GM23338 (cell line): Measurements from ENCODE around the gene NECAB3. TPM values are rescaled to one million over a fixed set of nuclear protein-coding genes. Genes with fewer than 3 reads are reported as not detected.

Source experiments
- ATAC-seq: fragments of 200-7000 bp; cut with Tn5 transposase; 3 replicates; pipeline ENCODE4 v1.9.1; 2020
- DNase-seq: peaks from one replicate; pipeline ENCODE4 v3.0.0-alpha.2; 2015; ENCODE audit warnings: low spot score
- H2AFZ ChIP-seq: fragments of 200-600 bp; sonication (generic); 2 replicates; pipeline ENCODE4 v1.8.0; 2016; ENCODE audit warnings: antibody characterized with exemption, mild to moderate bottlenecking, moderate library complexity
- H3F3A ChIP-seq: fragments of 200-600 bp; sonication (generic); replicated peaks from 2 replicates; pipeline ENCODE4 v1.8.0; 2017; ENCODE audit warnings: antibody characterized with exemption, mixed run types, low read depth
- H3K27ac ChIP-seq: fragments of 200-600 bp; sonication (generic); 2 replicates; pipeline ENCODE4 v1.6.1; 2016; ENCODE audit warnings: low read depth
- H3K27me3 ChIP-seq: fragments of 200-600 bp; sonication (generic); 2 replicates; pipeline ENCODE4 v1.8.0; 2016; ENCODE audit warnings: mild to moderate bottlenecking, mixed run types, moderate library complexity; ENCODE audit not compliant: insufficient read depth
- H3K36me3 ChIP-seq: fragments of 200-600 bp; sonication (generic); 2 replicates; pipeline ENCODE4 v1.8.0; 2016; ENCODE audit warnings: mild to moderate bottlenecking; ENCODE audit not compliant: insufficient read depth
- H3K4me1 ChIP-seq: fragments of 200-600 bp; sonication (generic); 2 replicates; pipeline ENCODE4 v1.8.0; 2016; ENCODE audit warnings: mild to moderate bottlenecking, moderate library complexity; ENCODE audit not compliant: insufficient read depth
- H3K4me2 ChIP-seq: fragments of 200-600 bp; sonication (generic); 2 replicates; pipeline ENCODE4 v1.7.1; 2017; ENCODE audit warnings: mixed run types
- H3K4me3 ChIP-seq: fragments of 200-600 bp; sonication (generic); 2 replicates; pipeline ENCODE4 v1.6.1; 2016; ENCODE audit warnings: mixed run types
- H3K79me2 ChIP-seq: fragments of 200-600 bp; sonication (generic); replicated peaks from 2 replicates; pipeline ENCODE4 v1.8.0; 2017; ENCODE audit warnings: mild to moderate bottlenecking; ENCODE audit not compliant: insufficient read depth
- H3K9me2 ChIP-seq: fragments of 200-600 bp; sonication (generic); 2 replicates; pipeline ENCODE4 v1.8.0; 2017; ENCODE audit not compliant: insufficient read depth
- H4K20me1 ChIP-seq: fragments of 200-600 bp; sonication (generic); replicated peaks from 2 replicates; pipeline ENCODE4 v1.8.0; 2017; ENCODE audit warnings: mild to moderate bottlenecking; ENCODE audit not compliant: insufficient read depth
- H3K27ac Mint-ChIP-seq: 2 replicates; pipeline ENCODE4 v1.8.0; 2020; ENCODE audit warnings: inconsistent platforms, mild to moderate bottlenecking, moderate library complexity, mixed read lengths
- H3K27me3 Mint-ChIP-seq: 3 replicates; pipeline ENCODE4 v1.8.0; 2022; ENCODE audit warnings: low read depth, mild to moderate bottlenecking, moderate library complexity, mixed read lengths, inconsistent platforms; ENCODE audit not compliant: insufficient read depth, poor library complexity
- H3K36me3 Mint-ChIP-seq: 3 replicates; pipeline ENCODE4 v1.8.0; 2021; ENCODE audit warnings: low read depth, mild to moderate bottlenecking, inconsistent platforms, moderate library complexity, mixed read lengths
- H3K4me1 Mint-ChIP-seq: 3 replicates; pipeline ENCODE4 v1.8.0; 2020; ENCODE audit warnings: mild to moderate bottlenecking, inconsistent platforms, mixed read lengths
- H3K4me3 Mint-ChIP-seq: 3 replicates; pipeline ENCODE4 v1.8.0; 2021; ENCODE audit warnings: moderate library complexity, mild to moderate bottlenecking, inconsistent platforms, mixed read lengths
- H3K9me3 Mint-ChIP-seq: 3 replicates; pipeline ENCODE4 v1.8.0; 2020; ENCODE audit warnings: moderate library complexity, mild to moderate bottlenecking, inconsistent platforms, mixed read lengths
- CREB1 ChIP-seq: fragments of 250-450 bp; sonication (Bioruptor Pico); IDR thresholded peaks from 2 replicates; pipeline ENCODE4 v1.5.0; 2020; ENCODE audit warnings: low read depth, mild to moderate bottlenecking, moderate library complexity
- EZH2phosphoT487 ChIP-seq: fragments of 200-600 bp; sonication (generic); IDR thresholded peaks from one replicate; pipeline ENCODE4 v1.8.1; 2018; ENCODE audit warnings: antibody characterized with exemption; ENCODE audit not compliant: unreplicated experiment
- JUNB ChIP-seq: IDR thresholded peaks from one replicate; pipeline ENCODE4 v1.6.1; 2016; ENCODE audit warnings: antibody characterized with exemption; ENCODE audit not compliant: unreplicated experiment
- NANOG ChIP-seq: IDR thresholded peaks from 2 replicates; pipeline ENCODE4 v1.6.1; 2016; ENCODE audit warnings: antibody characterized with exemption, borderline replicate concordance
- POLR2AphosphoS5 ChIP-seq: IDR thresholded peaks from 2 replicates; pipeline ENCODE4 v1.6.1; 2016; ENCODE audit warnings: antibody characterized with exemption, low read depth
- STAT1 ChIP-seq: IDR thresholded peaks from one replicate; pipeline ENCODE4 v1.6.1; 2016; ENCODE audit warnings: antibody characterized with exemption; ENCODE audit not compliant: unreplicated experiment
- ZNF114 ChIP-seq: fragments of 250-450 bp; sonication (Bioruptor Pico); IDR thresholded peaks from 2 replicates; pipeline ENCODE4 v1.5.0; 2020; ENCODE audit warnings: mild to moderate bottlenecking, moderate library complexity
- ZNF331 ChIP-seq: fragments of 250-450 bp; sonication (Bioruptor Pico); IDR thresholded peaks from 2 replicates; pipeline ENCODE4 v1.5.0; 2020; ENCODE audit warnings: low read depth, mild to moderate bottlenecking, moderate library complexity
- polyA plus RNA-seq: library from polyadenylated mRNA; unstranded; fragments of >200 nt; fragmentation: Nextera tagmentation; extraction: Ambion mirVana; gene quantifications from 2 replicates; pipeline ENCODE4 v1.2.1, GENCODE V29; 2016
- total RNA-seq: library from RNA; depleted of rRNA; stranded (reverse); fragments of >200 nt; shearing (Covaris generic); gene quantifications from 2 replicates; pipeline ENCODE4 v1.2.3, GENCODE V29; 2014
- TF ChIP-seq, protein P1 (sequence below): fragments of 250-450 bp; sonication (Bioruptor Pico); IDR thresholded peaks from 2 replicates; pipeline ENCODE4 v1.5.0; 2020; ENCODE audit warnings: mild to moderate bottlenecking, moderate library complexity
- TF ChIP-seq, protein P2 (sequence below): IDR thresholded peaks from 2 replicates; pipeline ENCODE4 v1.6.1; 2016; ENCODE audit warnings: antibody characterized with exemption
- TF ChIP-seq, protein P3 (sequence below): IDR thresholded peaks from one replicate; pipeline ENCODE4 v1.6.1; 2018; ENCODE audit warnings: antibody characterized with exemption; ENCODE audit not compliant: unreplicated experiment

The NECAB3 gene
- total and polyA plus RNA-seq, 2 experiments from 2014 or later, result 8.5 to 28.4 TPM

DNA sequence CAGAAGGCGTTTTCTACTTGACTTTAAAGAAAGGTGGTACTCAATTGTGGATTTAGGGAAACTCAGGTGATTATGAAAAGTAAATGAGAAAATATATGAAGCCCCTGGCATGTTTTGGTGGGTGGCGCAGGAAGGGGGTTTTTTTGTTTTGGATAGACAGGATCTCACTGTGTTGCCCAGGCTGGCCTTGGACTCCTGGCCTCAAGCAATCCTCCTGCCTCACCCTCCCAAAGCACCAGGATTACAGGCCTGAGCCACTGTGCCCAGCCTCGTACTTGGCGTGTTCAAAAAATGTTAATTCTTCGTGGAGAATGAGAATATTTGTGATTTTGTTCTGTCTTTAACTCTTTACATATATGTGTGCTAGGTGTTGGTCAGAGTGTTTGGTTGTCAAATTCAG is 44.2 kb downstream of the NECAB3 start (continued):
- TF ChIP-seq, protein P1, sequence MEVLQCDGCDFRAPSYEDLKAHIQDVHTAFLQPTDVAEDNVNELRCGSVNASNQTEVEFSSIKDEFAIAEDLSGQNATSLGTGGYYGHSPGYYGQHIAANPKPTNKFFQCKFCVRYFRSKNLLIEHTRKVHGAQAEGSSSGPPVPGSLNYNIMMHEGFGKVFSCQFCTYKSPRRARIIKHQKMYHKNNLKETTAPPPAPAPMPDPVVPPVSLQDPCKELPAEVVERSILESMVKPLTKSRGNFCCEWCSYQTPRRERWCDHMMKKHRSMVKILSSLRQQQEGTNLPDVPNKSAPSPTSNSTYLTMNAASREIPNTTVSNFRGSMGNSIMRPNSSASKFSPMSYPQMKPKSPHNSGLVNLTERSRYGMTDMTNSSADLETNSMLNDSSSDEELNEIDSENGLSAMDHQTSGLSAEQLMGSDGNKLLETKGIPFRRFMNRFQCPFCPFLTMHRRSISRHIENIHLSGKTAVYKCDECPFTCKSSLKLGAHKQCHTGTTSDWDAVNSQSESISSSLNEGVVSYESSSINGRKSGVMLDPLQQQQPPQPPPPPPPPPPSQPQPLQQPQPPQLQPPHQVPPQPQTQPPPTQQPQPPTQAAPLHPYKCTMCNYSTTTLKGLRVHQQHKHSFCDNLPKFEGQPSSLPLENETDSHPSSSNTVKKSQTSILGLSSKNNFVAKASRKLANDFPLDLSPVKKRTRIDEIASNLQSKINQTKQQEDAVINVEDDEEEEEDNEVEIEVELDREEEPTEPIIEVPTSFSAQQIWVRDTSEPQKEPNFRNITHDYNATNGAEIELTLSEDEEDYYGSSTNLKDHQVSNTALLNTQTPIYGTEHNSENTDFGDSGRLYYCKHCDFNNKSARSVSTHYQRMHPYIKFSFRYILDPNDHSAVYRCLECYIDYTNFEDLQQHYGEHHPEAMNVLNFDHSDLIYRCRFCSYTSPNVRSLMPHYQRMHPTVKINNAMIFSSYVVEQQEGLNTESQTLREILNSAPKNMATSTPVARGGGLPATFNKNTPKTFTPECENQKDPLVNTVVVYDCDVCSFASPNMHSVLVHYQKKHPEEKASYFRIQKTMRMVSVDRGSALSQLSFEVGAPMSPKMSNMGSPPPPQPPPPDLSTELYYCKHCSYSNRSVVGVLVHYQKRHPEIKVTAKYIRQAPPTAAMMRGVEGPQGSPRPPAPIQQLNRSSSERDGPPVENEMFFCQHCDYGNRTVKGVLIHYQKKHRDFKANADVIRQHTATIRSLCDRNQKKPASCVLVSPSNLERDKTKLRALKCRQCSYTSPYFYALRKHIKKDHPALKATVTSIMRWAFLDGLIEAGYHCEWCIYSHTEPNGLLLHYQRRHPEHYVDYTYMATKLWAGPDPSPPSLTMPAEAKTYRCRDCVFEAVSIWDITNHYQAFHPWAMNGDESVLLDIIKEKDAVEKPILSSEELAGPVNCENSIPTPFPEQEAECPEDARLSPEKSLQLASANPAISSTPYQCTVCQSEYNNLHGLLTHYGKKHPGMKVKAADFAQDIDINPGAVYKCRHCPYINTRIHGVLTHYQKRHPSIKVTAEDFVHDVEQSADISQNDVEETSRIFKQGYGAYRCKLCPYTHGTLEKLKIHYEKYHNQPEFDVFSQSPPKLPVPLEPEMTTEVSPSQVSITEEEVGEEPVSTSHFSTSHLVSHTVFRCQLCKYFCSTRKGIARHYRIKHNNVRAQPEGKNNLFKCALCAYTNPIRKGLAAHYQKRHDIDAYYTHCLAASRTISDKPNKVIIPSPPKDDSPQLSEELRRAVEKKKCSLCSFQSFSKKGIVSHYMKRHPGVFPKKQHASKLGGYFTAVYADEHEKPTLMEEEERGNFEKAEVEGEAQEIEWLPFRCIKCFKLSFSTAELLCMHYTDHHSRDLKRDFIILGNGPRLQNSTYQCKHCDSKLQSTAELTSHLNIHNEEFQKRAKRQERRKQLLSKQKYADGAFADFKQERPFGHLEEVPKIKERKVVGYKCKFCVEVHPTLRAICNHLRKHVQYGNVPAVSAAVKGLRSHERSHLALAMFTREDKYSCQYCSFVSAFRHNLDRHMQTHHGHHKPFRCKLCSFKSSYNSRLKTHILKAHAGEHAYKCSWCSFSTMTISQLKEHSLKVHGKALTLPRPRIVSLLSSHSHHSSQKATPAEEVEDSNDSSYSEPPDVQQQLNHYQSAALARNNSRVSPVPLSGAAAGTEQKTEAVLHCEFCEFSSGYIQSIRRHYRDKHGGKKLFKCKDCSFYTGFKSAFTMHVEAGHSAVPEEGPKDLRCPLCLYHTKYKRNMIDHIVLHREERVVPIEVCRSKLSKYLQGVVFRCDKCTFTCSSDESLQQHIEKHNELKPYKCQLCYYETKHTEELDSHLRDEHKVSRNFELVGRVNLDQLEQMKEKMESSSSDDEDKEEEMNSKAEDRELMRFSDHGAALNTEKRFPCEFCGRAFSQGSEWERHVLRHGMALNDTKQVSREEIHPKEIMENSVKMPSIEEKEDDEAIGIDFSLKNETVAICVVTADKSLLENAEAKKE, result no peak
- TF ChIP-seq, protein P2, sequence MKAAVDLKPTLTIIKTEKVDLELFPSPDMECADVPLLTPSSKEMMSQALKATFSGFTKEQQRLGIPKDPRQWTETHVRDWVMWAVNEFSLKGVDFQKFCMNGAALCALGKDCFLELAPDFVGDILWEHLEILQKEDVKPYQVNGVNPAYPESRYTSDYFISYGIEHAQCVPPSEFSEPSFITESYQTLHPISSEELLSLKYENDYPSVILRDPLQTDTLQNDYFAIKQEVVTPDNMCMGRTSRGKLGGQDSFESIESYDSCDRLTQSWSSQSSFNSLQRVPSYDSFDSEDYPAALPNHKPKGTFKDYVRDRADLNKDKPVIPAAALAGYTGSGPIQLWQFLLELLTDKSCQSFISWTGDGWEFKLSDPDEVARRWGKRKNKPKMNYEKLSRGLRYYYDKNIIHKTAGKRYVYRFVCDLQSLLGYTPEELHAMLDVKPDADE, result no peak
- no peak for TF ChIP-seq EZH2phosphoT487
- TF ChIP-seq, protein P3, sequence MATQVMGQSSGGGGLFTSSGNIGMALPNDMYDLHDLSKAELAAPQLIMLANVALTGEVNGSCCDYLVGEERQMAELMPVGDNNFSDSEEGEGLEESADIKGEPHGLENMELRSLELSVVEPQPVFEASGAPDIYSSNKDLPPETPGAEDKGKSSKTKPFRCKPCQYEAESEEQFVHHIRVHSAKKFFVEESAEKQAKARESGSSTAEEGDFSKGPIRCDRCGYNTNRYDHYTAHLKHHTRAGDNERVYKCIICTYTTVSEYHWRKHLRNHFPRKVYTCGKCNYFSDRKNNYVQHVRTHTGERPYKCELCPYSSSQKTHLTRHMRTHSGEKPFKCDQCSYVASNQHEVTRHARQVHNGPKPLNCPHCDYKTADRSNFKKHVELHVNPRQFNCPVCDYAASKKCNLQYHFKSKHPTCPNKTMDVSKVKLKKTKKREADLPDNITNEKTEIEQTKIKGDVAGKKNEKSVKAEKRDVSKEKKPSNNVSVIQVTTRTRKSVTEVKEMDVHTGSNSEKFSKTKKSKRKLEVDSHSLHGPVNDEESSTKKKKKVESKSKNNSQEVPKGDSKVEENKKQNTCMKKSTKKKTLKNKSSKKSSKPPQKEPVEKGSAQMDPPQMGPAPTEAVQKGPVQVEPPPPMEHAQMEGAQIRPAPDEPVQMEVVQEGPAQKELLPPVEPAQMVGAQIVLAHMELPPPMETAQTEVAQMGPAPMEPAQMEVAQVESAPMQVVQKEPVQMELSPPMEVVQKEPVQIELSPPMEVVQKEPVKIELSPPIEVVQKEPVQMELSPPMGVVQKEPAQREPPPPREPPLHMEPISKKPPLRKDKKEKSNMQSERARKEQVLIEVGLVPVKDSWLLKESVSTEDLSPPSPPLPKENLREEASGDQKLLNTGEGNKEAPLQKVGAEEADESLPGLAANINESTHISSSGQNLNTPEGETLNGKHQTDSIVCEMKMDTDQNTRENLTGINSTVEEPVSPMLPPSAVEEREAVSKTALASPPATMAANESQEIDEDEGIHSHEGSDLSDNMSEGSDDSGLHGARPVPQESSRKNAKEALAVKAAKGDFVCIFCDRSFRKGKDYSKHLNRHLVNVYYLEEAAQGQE, result no peak

DNA sequence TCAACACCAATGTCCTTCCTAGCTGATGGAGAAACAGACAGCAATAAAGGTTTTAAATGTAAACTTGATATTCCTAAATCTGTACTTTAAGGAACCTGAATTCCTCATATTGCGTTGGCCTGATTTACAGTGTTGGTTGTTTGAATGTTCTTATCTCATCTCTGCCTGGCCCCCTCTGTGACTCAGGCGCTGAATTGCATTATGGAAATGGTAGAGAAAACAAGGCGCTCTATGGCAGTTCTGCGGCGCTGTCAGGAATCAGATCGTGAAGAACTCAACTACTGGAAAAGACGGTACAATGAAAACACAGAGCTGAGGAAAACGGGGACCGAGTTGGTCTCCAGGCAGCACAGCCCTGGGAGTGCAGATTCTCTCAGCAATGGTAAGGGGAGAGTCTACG is 44.7 kb downstream of the NECAB3 start:
- Mint-ChIP-seq H3K36me3 (peaks cover 27% of the 10 kb centered on the region), H3K9me3 (no peaks in the 10 kb centered on the region), H3K27ac (no peak overlapping the region), H3K27me3 (no peaks in the 10 kb centered on the region), H3K4me3 (no peak overlapping the region), H3K4me1 (no peaks in the 10 kb centered on the region)
- Histone ChIP-seq H3K27ac (no peak overlapping the region), H3K4me3 (no peak overlapping the region), H3K4me2 (no peak overlapping the region), H2AFZ (no peak overlapping the region), H3K9me2 (no peaks in the 10 kb centered on the region), H3K4me1 (no peaks in the 10 kb centered on the region), H4K20me1 (no peaks in the 10 kb centered on the region), H3K36me3 (no peaks in the 10 kb centered on the region), H3K79me2 (no peaks in the 10 kb centered on the region), H3F3A (no peaks in the 10 kb centered on the region), H3K27me3 (no peaks in the 10 kb centered on the region)
- DNase-seq (no peak), ATAC-seq (no peak)
- TF ChIP-seq CREB1 (no peak), STAT1 (no peak), NANOG (no peak), POLR2AphosphoS5 (no peak), JUNB (no peak), ZNF114 (CRISPR knock-in tag) (no peak), ZNF331 (CRISPR knock-in tag) (no peak)
- TF ChIP-seq, protein P3, result no peak
